Measurements from ENCODE around the gene PFKP.

Gene PFKP

DNA sequence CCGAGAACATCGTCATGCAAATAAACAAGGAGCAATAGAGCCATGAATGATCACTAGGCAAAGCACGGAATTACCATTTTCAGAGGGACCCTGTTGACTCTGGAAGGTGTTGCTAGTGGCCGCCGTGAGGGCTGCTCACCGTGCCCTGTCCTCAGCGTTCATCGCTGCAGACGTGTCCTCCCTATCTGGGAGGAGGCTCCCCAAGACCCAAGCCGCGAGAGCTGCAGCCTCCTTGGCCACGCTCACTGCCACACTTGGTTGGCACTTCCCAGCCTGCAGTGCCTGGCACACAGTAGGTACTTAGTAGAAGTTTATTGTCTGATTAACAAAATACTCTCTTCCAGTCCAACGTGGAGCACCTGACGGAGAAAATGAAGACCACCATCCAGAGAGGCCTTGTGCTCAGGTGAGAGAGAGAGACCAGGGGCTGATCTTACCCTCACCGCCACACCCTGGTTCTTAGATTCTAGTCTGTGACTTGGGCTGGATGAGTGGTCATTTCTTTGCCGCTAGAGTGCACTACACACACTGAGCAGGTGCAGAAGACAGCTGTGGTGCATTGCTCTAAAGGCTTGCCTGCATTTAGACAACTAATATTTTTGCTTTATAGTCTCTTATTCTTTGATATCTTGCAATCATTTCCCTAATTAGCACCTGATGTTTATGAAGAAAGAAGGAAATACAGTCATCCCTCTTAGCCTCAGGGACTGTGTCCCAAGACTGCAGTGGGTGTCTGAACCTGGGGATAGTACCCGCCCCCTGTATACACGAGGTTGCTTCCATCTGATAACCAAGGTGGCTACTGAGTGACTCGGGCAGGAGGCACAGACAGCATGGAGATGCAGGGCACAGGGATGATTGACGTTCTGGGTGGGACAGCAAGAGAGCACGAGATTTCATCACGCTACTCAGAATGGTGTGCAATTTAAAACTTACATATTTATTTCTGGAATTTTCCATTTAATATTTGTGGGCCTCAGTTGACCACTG lies 65.0 kb downstream of the PFKP start:
- TF ChIP-seq, protein P1, sequence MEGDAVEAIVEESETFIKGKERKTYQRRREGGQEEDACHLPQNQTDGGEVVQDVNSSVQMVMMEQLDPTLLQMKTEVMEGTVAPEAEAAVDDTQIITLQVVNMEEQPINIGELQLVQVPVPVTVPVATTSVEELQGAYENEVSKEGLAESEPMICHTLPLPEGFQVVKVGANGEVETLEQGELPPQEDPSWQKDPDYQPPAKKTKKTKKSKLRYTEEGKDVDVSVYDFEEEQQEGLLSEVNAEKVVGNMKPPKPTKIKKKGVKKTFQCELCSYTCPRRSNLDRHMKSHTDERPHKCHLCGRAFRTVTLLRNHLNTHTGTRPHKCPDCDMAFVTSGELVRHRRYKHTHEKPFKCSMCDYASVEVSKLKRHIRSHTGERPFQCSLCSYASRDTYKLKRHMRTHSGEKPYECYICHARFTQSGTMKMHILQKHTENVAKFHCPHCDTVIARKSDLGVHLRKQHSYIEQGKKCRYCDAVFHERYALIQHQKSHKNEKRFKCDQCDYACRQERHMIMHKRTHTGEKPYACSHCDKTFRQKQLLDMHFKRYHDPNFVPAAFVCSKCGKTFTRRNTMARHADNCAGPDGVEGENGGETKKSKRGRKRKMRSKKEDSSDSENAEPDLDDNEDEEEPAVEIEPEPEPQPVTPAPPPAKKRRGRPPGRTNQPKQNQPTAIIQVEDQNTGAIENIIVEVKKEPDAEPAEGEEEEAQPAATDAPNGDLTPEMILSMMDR (IDR thresholded peaks at IDR 0.05; ENCODE audit: insufficient read depth, low read depth, low read length, missing control alignments), result no peak
- H3K4me3 ChIP-seq (ENCODE audit: low read depth, low read length), result no peak overlapping the region
- no peak for DNase-seq (ENCODE audit: low read depth)

DNA sequence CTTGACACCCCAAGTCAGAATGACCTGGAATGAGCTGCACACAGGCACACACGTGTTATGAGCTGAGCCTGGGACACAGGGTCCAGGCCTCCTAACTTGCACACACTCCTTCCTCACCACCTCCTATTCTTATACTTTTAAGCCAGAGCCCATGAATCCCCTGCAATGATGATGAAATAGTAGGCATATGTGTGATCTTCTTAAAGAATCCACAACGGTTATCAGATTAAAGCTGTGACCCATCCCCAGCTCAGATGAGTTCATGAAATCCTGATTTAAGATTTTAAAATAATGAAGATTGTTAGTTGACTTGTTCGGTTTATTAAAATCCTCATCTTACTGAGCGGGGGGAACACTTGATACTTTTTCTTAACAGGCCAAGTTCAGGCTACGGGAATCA lies 66.6 kb downstream of the PFKP start:
- TF ChIP-seq, protein P1 (IDR thresholded peaks at IDR 0.05; ENCODE audit: insufficient read depth, low read depth, low read length, missing control alignments), result no peak
- no peak for DNase-seq (ENCODE audit: low read depth)
- H3K4me3 ChIP-seq (ENCODE audit: low read depth, low read length), result no peak overlapping the region

DNA sequence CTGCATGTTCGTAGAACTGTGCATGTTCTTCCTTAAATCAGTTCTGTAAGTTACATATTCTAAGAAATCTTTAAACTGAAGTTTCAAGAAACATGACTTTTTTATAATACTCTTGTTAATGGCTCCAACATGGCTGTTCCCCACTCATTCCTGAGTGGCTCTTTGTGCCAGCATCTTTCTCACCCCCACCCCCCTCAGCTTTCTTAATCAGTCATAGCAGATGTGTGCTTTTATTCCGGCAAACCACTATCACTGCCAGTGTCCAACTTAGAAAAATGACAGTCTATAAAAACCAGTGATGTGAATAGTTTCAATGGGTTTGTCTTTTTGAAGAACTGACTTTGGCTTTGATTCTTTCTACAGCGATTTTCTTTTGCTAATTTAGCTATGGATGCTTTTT lies 67.7 kb downstream of the PFKP start:
- no peak overlapping the region for H3K4me3 ChIP-seq (ENCODE audit: low read depth, low read length)
- DNase-seq (ENCODE audit: low read depth), result no peak
- TF ChIP-seq, protein P1 (IDR thresholded peaks at IDR 0.05; ENCODE audit: insufficient read depth, low read depth, low read length, missing control alignments), result no peak

DNA sequence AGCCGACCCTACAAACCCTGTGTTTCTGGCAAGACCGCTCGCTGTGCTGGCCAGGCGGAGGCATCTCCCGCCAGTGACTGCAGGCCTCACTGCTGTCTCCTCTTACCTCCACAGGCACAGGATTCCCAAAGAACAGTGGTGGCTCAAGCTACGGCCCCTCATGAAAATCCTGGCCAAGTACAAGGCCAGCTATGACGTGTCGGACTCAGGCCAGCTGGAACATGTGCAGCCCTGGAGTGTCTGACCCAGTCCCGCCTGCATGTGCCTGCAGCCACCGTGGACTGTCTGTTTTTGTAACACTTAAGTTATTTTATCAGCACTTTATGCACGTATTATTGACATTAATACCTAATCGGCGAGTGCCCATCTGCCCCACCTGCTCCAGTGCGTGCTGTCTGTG lies 69.0 kb downstream of the PFKP start:
- TF ChIP-seq, protein P1 (IDR thresholded peaks at IDR 0.05; ENCODE audit: insufficient read depth, low read depth, low read length, missing control alignments), result no peak
- no peak overlapping the region for H3K4me3 ChIP-seq (ENCODE audit: low read depth, low read length)
- no peak for DNase-seq (ENCODE audit: low read depth)

DNA sequence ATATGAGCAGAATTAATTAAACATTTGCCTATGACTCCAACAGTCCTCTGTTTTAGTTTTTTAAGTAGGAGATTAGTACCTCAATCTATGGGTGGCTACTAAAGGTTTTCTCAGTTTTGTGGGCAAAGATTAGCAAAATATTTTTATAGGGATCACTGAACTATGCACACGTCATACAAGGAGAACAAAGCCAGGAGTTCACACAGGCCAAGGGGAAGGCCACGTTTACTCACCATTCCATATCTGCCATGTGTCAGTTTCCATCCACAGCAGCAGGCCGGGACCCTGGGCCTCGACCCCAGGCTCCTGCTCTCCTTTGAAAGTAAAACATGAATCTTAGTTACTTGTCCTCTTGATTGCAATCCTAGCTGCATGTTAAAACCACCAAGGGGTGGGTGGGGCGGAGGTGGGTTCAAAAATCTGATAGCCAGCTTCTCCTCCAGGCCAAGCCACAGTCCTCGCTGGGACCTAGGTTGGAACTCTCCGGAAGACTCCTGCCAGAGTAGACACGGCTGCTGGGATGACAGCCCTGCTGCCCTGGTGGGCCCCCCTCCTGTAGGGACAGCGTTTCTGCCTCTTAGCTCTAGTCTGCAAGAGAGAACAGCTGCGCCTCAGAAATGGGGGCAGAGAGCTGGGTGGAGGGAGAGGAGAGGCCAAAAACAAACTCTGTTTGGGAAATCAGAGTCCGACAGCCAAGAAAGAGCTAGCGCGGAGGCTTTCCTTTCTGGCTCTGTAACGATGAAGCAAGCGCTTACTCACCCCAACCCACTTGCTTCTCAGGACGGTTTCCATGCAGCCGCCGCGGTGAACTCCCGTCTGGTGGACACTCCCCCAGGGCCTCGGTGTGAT lies 69.6 kb downstream of the PFKP start:
- TF ChIP-seq, protein P1 (IDR thresholded peaks at IDR 0.05; ENCODE audit: insufficient read depth, low read depth, low read length, missing control alignments), result no peak
- DNase-seq (ENCODE audit: low read depth), result no peak

DNA sequence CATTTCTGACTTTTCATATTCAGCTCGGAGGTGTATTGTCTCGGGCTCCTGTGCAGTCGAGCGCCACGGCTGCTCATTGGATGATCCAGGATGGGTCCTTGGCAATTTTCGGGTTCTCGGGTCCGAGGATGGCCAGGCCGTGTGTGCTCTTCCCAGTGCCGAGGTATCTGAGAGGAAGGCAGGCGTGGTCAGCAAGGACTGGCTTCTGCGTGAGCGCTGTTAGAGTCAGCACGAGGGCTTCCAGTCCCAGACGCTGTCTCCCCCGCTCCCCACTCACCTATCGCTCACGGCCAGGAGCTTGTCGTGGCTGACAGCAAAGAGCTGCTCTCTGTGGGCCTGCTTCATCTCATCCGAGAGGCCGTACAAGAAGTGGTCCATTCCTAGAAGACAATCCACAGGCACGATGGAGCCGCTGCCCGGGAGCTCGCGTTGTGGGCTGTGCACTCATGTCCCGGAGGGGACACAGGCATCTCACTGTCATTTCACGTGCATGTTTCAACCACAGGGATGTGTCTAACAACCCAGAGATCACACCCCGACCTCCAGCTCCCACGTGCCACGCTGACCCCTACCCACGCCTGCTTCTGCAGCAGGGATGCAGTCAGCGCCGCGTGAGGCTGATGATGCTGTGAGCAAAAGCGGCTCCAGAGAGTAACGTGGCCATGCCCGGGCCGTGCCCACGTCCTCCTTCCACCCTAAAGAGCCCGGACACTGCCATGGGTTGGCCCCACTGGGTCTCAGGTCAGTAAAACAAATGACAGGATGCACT lies 70.8 kb downstream of the PFKP start:
- TF ChIP-seq, protein P1 (IDR thresholded peaks at IDR 0.05; ENCODE audit: insufficient read depth, low read depth, low read length, missing control alignments), result no peak
- DNase-seq (ENCODE audit: low read depth), result no peak
- no peak overlapping the region for H3K4me3 ChIP-seq (ENCODE audit: low read depth, low read length)

More for the DNA sequence above, 69.6 kb downstream of the PFKP start:
- H3K4me3 ChIP-seq (ENCODE audit: low read depth, low read length), result no peak overlapping the region
